DMS153 (cell line): ENCODE measurements around the gene MPHOSPH6.
"Not testable (repeated sequence)": the region's sequence is repeated elsewhere in the genome, so short reads cannot be mapped to it uniquely, and the experiment has no call there.

Experiments
- DNase-seq: peaks from one replicate; lab custom pipeline; 2025; lab: John Stamatoyannopoulos, UW

Gene MPHOSPH6

DNA sequence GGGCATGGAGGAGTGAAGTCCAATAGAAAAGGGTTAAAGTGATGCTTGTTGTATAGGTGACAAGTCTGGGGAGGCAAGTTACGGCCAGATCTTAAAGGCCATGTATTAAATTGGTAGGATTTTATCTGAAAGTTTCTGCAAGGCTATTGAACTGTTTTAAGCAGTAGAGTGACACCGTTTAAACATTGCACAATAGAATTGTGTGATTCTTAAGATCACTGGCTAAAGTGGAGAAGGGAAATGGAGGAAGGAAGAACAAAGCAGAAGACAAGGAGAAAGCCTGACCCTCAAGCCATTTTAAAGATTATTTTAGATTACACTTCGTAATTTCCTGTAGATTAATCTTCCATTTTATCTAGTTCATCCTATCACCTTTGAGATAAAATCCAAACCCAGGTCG is 5.6 kb upstream of the MPHOSPH6 start:
- no peak for DNase-seq

DNA sequence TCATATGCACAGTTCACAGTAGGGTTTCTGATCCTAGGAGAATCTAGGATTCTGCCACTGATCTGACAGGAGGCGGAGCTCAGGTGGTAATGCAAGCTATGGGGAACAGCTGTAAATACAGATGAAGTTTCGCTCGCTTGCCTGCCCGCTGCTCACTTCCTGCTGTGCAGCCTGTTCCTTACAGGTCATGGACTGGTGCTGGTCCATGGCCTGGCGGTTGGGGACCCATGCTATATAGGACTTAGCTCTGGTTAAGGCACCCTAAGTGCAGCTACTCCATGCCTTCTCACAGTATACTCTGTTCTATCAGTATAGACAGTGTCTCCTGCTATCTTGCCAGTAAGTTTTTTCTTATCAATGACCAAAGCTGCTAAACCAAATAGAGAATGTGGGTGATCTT is 2.4 kb downstream of the MPHOSPH6 start:
- no peak for DNase-seq

DNA sequence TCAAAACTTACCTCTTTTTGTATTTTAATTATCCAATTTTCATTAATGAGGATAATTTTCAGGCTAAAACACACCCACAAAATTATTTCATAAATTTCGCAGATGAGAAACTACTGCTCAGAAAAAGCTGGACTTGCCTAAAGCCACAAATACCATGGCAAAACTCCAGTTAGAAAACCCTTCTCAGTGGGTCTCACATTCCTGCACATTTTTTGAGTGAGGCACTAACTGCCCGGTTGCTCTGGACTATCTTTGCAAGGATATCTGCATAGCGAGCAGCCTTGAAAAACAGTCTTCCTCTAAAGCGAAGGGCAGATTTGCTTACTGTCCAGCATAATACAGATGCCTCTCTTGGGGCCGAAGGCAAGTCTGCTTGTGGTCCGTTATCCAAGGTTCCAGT is 9.8 kb downstream of the MPHOSPH6 start:
- no peak for DNase-seq

- no peak for DNase-seq
These were observed 12.2 kb downstream of the MPHOSPH6 start for GRCh38 chr16:82157836-82158235.

- no peak for DNase-seq
These were observed 12.6 kb downstream of the MPHOSPH6 start for GRCh38 chr16:82157534-82157812.

- DNase-seq = no peak
These were observed 13.1 kb downstream of the MPHOSPH6 start for GRCh38 chr16:82156761-82157533.

DNA sequence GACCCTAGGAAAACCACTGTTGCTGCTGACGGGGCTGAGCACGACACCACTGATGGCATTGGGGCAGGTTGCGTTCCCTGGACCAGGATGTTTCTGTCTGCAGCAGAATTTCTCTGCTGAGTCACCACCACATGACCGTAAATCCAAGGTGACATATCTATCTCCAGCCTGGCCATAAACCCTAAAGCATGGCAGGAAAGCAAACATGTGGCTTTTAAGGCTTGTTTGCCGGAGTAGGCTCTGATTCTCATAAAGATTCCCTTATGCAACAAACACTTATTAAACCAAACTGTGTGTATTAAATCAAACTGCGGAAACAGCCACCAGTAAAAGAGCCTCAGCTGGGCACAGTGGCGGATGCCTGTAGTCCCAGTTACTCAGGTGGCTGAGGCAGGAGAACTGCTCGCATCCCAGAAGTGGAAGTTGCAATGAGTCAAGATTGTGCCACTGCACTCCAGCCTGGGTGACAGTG is 17.3 kb downstream of the MPHOSPH6 start:
- peak; percentile 74 for DNase-seq

DNA sequence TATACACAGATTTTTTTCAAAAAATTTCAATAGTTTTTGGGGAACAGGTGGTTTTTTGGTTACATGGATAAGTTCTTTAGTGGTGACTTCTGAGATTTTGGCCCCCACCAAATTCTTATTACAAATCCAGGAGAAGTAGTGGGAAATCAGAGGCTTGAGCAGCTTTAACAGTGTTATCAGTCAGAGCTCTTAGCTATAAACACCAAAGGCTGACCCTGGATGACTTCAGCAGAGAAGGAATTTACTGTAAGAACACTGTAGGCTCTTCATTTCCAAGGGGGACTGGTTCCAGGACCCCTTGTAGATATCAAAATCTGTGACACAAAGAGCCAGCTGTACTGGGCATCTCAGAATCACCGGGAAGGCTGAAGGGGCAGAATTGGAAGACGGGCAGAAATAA is 17.8 kb downstream of the MPHOSPH6 start:
- no peak for DNase-seq

GRCh38 chr16:82150549-82150948 is 19.5 kb downstream of the MPHOSPH6 start:
- DNase-seq = no peak

DNA sequence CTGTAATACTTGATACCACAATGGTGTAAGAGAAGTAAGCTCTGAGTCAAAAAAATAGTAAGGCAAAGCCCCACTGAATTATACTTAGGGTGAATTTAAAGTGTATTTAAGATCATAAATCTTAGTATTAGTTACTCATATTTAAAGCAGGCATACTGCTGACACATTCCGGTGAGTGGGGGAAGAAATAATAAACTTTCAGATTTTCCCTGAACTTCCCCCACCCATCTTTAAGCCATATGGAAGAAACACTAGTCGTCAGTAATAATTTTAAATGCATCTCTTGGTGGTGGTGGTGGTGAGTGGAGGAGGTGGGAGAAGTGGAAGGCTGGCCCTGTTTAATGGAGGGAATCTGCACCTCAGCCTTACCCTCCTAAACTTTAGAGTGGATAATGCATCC is 20.5 kb downstream of the MPHOSPH6 start:
- DNase-seq = no peak

DNA sequence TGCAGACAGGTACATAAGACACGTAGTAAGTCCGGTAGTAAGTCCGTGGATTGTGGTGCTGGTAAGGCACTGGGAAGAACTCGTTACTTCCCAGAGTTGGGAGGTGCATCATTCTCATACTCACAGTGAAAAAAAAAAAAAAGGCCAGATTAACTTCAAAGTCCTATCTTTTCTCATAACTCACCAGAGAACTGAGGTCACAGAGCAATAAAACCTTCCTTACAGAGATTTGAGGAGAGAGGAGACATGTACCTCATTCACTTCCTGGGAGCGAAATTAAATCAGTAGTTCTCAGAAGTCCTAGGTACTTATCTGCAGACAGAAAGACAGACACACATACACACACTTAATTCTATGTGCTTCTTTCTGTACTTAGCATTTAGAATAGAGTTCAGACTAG is 22.5 kb downstream of the MPHOSPH6 start:
- DNase-seq = no peak

DNA sequence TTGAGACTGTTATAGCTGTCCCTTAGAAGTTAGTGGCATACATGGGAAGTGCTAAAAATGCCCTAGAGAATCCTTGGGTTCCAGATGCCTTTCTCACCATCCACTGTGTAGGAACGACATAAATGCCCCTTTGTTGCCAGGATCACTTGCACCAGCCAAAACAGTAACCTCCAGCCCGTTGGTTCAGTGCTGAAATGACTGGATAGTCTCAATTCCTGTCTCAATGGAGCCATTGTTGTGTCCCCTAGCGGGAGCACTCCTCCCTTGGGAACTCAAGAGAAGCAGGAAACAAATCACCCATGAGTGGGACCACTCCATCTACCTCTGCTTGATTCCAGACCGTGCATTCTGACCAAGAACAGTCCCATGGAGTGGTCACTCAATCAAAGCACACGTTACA is 23.1 kb downstream of the MPHOSPH6 start:
- DNase-seq = no peak

DNA sequence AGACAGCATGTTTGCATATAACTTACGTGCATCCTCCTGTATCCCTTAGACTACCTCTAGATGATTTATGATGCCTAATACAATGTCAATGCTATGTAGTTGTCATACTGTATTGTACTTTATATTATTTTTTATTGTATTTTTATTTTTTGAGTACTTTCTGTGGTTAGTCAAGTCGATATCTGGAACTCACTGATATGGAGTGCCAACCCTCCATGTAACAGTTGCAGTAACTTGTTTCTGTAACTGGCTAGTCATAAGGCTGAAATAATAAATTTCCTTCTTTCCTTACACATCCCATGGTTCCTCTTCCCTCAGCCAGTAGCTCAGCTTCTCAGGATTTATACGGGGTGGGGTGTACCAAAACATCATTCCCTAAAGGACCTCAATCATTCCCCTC is 23.5 kb downstream of the MPHOSPH6 start:
- DNase-seq = no peak

DNA sequence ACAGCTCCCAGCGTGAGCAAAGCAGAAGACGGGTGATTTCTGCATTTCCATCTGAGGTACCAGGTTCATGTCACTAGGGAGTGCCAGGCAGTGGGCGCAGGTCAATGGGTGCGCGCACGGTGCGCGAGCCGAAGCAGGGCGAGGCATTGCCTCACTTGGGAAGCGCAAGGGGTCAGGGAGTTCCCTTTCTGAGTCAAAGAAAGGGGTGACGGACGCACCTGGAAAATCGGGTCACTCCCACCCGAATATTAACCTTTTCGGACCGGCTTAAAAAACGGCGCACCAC is 30.8 kb downstream of the MPHOSPH6 start:
- DNase-seq = not testable (repeated sequence)

DNA sequence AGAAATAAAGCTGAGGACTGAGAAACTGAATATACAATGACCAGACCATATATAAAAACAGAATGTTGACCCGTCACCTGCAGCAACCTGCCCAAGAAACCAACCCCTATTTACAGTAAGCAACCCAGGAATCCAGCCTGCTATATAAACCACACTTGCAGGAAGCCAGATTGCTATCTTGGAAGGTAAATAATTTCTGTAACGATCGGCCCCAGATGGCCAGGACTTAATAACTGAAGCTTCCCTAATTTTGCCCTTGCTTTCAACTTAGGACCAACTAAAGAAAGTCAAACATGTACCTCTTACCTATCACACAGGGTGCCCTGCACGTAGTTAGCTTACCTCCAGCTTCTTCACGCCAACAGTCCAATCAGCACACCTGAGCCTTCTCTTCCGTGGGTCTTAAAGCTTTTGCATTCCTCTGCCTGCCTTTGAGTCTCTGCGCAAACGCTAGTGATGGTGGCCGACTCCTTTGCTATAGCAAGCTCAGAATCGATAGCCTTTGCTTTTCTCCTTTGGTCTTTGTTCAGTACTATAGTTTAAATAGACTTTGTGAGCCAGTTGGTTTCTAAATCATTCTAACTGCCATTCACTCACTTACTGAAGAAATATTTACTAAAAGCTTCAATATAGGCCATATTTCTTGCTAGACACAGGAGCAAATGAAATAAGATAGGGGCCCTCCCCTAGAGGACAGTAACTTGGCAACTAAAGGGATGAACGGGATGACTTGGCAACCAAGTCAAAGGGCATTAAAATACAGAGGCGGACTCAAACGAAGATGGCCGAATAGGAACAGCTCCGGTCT is 31.3 kb downstream of the MPHOSPH6 start:
- DNase-seq = no peak

- DNase-seq = no peak
These were observed 32.2 kb downstream of the MPHOSPH6 start for GRCh38 chr16:82137822-82138167.

DNA sequence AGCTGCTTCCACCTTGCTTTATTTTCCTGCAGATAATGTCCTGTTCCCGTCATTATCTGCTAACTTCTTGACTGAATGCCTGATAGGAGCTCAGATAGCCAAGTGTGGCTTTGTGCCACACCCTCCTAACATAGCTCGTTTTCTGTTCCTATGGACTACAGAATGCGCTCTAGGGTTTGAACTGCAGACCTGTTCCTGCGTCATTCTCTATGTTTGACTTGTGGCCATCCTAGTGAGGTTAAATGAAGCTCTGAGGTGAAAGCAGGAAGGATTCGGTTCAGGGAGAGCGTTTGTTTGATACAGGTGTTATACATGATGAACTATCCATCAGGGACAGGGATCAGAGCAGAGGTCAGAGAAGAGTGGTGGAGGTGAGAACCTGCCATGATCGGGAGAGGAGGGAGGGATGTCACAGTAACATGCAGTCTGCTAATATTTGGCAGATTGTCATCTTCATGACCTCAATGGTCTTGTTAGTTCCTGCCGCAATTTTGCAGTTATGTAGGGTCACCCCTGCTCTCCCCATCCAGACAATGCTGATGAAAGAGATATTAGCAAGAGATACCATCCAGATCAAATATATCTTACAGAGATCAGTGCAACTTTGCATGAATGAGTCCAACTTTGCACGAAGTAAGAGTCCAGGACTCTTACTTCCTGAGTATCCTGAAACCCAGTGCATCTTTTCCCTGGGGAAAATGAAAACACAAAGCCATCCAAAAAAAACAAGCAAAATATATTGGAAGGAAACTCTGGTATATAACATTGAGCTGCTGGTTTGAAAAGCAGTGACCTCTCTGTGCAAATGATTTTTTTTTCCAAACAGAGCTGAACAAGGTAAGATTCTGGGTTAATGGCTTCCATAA is 32.8 kb downstream of the MPHOSPH6 start:
- no peak for DNase-seq

DNA sequence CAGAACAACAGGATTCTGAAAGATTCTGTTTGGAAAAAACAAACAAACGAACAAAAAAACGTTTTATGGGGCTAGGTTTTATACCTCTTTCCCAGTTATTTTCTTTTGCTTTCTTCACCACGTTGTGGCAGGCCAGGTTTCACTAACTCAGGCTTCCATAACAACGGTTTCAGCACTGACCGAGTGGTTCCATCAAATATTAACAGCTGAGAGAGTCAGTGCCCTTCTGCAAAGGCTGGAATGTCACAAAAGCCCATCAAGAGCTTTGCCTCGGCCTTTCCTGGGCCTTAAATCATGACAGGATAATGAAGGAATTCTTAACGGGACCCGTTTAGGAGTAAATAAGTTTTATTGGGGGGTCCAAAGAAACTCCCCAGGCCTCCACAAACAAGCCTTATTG is 34.2 kb downstream of the MPHOSPH6 start:
- DNase-seq = no peak

GRCh38 chr16:82134846-82135245 is 35.2 kb downstream of the MPHOSPH6 start:
- no peak for DNase-seq

DNA sequence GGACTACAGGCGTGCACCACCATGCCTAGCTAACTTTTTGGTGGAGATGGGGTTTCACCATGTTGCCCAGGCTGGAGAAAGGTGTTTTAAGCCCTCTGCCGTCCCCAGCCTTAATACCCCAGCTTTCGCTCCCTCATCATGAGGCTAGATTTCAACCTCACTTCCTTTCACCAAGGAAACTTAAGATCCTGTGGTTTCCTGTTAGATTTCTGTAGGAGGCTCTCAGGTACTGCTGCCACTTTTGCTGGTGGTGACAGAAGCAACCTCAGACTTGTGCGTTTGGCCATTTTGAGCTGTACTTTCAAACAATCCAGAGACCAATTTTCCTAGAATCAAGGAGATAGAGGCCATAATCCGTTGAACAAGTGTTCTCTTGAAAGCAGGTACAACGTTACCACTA is 36.2 kb downstream of the MPHOSPH6 start:
- no peak for DNase-seq

- DNase-seq = no peak
These were observed 40.1 kb downstream of the MPHOSPH6 start for GRCh38 chr16:82129881-82130280.

- no peak for DNase-seq
These were observed 45.4 kb downstream of the MPHOSPH6 start for GRCh38 chr16:82124651-82125050.

- no peak for DNase-seq
These were observed 50.6 kb downstream of the MPHOSPH6 start for GRCh38 chr16:82119405-82119804.
